K562 (cell line): ENCODE measurements around the gene TLE6. TPM values are rescaled to one million over a fixed set of nuclear protein-coding genes. Genes with fewer than 3 reads are reported as not detected.

Experiments used
- BRD9 ChIP-seq: fragments of 450-650 bp; IDR thresholded peaks from 2 replicates; pipeline ENCODE4 v1.6.1; 2018; ENCODE audit warnings: low read depth; ENCODE audit not compliant: partially characterized antibody
- CAMTA2 ChIP-seq: fragments of 250-450 bp; sonication (Bioruptor Pico); conservative IDR thresholded peaks from 2 replicates; pipeline ENCODE4 v1.5.1; 2022
- GTF2E2 ChIP-seq: fragments of 200-800 bp; sonication (Bioruptor generic); IDR thresholded peaks from 2 replicates; pipeline ENCODE4 v1.6.1; 2016; ENCODE audit warnings: missing genetic modification characterization, missing compliant biosample characterization
- HNRNPLL ChIP-seq: fragments of 200-400 bp; formaldehyde crosslinking; IDR thresholded peaks from 2 replicates; pipeline ENCODE4 v1.6.1; 2017; ENCODE audit warnings: low read length, low read depth, mild to moderate bottlenecking; ENCODE audit not compliant: poor library complexity, severe bottlenecking
- MTA3 ChIP-seq: fragments of 450-650 bp; formaldehyde crosslinking; IDR thresholded peaks from 2 replicates; pipeline ENCODE4 v1.6.1; 2017; ENCODE audit warnings: mild to moderate bottlenecking, borderline replicate concordance
- NFIC ChIP-seq: fragments of 450-650 bp; IDR thresholded peaks from 2 replicates; pipeline ENCODE4 v1.6.1; 2017; ENCODE audit warnings: mild to moderate bottlenecking, inconsistent platforms
- PHF8 ChIP-seq: fragments of 200-600 bp; sonication (generic); IDR thresholded peaks from 2 replicates; pipeline ENCODE4 v1.6.1; 2012; ENCODE audit warnings: mixed run types, mild to moderate bottlenecking, inconsistent platforms, low read length, moderate library complexity, borderline replicate concordance
- TEAD2 ChIP-seq: fragments of 450-650 bp; IDR thresholded peaks from 2 replicates; pipeline ENCODE4 v1.6.1; 2016; ENCODE audit warnings: missing genetic modification characterization, control low read depth, missing compliant biosample characterization
- ZKSCAN3 ChIP-seq: fragments of 250-450 bp; sonication (Bioruptor Pico); IDR thresholded peaks from 2 replicates; pipeline ENCODE4 v1.4.0; 2020
- ZNF311 ChIP-seq: fragments of 250-450 bp; sonication (Bioruptor Pico); IDR thresholded peaks from 2 replicates; pipeline ENCODE4 v1.4.0; 2020; ENCODE audit warnings: mild to moderate bottlenecking, moderate library complexity
- polyA plus RNA-seq, 8 experiments: library from polyadenylated mRNA; depleted of rRNA in 4 of 8; stranded (reverse) in 5 of 8; unstranded in 3 of 8; fragments of >200 nt; fragmentation: Nextera tagmentation in 2 of 8; fragmentation: Illumina TruSeq in 1 of 8; extraction: Ambion mirVana in 2 of 8; extraction: Trizol in 1 of 8; gene quantifications; 2 replicates each; pipeline versions ENCODE4 v1.2.1 to v1.2.3, GENCODE V29; 2011 to 2014; ENCODE audit warnings: inconsistent platforms in 1 of 8, missing spikeins in 1 of 8
- total RNA-seq, 7 experiments: library from RNA; depleted of rRNA in 6 of 7; stranded (reverse); fragments of >200 nt in 6 of 7; fragmentation: Illumina TruSeq in 2 of 7; extraction: Trizol in 2 of 7; gene quantifications; 2 replicates each; pipeline versions ENCODE4 v1.2.1 to v1.2.3, GENCODE V29; 2011 to 2021; ENCODE audit warnings: low replicate concordance in 1 of 7
- TF ChIP-seq, protein P1 (sequence below), 2 experiments: fragments of 450-650 bp in 1 of 2; sonication (generic) in 1 of 2; formaldehyde crosslinking; conservative IDR thresholded peaks; 2 replicates each; pipeline versions ENCODE4 v1.4.0 to v1.8.1; 2020 to 2022; ENCODE audit warnings: mild to moderate bottlenecking in 1 of 2, missing genetic modification reagents in 1 of 2
- TF ChIP-seq, protein P2 (sequence below): fragments of 450-650 bp; IDR thresholded peaks from 2 replicates; pipeline ENCODE4 v1.6.1; 2016; ENCODE audit warnings: borderline replicate concordance
- TF ChIP-seq, protein P3 (sequence below): conservative IDR thresholded peaks from 2 replicates; pipeline ENCODE4 v1.6.1; 2011; ENCODE audit warnings: low read depth, mild to moderate bottlenecking, low read length; ENCODE audit not compliant: control insufficient read depth
- TF ChIP-seq, protein P4 (sequence below), 2 experiments: IDR thresholded peaks; 2 replicates each; pipeline ENCODE4 v1.6.1; 2011; ENCODE audit warnings: borderline replicate concordance in 1 of 2, control low read depth in 1 of 2, low read depth in 1 of 2, low read length in 1 of 2, mild to moderate bottlenecking in 1 of 2, mixed read lengths in 1 of 2, moderate library complexity in 1 of 2; ENCODE audit not compliant: insufficient read depth in 1 of 2, insufficient read length in 1 of 2, poor library complexity in 1 of 2, severe bottlenecking in 1 of 2; ENCODE audit errors: extremely low read depth in 1 of 2
- TF ChIP-seq, protein P5 (sequence below): sonication (generic); formaldehyde crosslinking; IDR thresholded peaks from 2 replicates; pipeline ENCODE4 v1.8.0; 2023; ENCODE audit warnings: mild to moderate bottlenecking, missing genetic modification reagents

TLE6 gene
- total and polyA plus RNA-seq, 9 of the 15 experiments (the other 6 are each of a cell fraction or from before 2014, with no cell fraction given): 1.1 to 6.1 (median 2.5) TPM

DNA sequence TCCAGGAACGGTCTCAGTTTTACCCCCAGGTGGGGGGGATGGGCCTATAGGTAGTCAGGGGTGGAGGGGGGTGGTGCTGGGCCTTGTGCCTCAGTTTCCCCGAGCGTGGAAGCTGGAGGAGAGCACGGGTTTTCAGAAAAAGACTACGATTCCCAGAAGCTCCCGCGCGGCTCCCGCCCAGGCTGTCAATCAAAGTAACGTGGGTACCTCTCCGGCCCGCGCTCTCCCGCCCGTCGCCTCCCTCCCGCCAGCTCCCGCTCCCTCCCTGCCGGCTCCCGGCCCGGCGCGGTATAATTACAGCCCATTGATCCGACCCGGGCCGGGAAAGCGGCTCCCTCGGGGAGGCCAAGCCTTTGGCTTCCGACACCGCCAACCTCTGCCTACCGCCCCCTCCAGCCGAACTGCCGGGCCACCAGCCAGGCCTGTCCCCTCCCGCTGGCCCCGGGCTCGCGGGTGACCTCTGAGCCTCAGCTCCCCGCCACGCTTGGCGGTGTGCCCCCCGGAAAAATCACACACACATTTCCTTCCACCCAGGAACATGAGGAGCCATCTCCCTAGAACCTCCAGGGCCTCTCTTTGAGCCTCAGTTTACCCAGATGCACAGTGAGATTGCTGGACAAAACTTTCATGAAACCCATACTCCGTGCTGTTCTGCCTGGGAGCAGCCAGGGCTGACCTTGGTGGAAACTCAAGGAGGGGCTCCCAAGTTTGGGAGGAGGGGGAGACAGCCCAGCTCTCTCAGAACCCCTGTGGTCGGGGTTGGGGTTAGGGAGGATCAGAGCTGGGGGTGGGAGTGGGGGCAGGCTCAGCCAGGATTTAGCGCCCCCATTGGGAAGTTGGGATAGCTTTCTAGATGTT is 59.0 kb downstream of the TLE6 start (continued):
- TF ChIP-seq MTA3: peak; percentile 45
- no peak for TF ChIP-seq CAMTA2
- TF ChIP-seq, protein P1, sequence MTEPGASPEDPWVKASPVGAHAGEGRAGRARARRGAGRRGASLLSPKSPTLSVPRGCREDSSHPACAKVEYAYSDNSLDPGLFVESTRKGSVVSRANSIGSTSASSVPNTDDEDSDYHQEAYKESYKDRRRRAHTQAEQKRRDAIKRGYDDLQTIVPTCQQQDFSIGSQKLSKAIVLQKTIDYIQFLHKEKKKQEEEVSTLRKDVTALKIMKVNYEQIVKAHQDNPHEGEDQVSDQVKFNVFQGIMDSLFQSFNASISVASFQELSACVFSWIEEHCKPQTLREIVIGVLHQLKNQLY (CRISPR knock-in tag; conservative IDR thresholded peaks at IDR 0.05): no peak
- no peak for TF ChIP-seq TEAD2 (tag)
- TF ChIP-seq, protein P2, sequence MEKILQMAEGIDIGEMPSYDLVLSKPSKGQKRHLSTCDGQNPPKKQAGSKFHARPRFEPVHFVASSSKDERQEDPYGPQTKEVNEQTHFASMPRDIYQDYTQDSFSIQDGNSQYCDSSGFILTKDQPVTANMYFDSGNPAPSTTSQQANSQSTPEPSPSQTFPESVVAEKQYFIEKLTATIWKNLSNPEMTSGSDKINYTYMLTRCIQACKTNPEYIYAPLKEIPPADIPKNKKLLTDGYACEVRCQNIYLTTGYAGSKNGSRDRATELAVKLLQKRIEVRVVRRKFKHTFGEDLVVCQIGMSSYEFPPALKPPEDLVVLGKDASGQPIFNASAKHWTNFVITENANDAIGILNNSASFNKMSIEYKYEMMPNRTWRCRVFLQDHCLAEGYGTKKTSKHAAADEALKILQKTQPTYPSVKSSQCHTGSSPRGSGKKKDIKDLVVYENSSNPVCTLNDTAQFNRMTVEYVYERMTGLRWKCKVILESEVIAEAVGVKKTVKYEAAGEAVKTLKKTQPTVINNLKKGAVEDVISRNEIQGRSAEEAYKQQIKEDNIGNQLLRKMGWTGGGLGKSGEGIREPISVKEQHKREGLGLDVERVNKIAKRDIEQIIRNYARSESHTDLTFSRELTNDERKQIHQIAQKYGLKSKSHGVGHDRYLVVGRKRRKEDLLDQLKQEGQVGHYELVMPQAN: 0 out of 2 replicates have a peak, but pooled peaks have one; percentile 79
- TF ChIP-seq, protein P3, sequence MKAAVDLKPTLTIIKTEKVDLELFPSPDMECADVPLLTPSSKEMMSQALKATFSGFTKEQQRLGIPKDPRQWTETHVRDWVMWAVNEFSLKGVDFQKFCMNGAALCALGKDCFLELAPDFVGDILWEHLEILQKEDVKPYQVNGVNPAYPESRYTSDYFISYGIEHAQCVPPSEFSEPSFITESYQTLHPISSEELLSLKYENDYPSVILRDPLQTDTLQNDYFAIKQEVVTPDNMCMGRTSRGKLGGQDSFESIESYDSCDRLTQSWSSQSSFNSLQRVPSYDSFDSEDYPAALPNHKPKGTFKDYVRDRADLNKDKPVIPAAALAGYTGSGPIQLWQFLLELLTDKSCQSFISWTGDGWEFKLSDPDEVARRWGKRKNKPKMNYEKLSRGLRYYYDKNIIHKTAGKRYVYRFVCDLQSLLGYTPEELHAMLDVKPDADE: peak; percentile 85; the same call in 1 of the 2 replicates
- TF ChIP-seq, protein P4, sequence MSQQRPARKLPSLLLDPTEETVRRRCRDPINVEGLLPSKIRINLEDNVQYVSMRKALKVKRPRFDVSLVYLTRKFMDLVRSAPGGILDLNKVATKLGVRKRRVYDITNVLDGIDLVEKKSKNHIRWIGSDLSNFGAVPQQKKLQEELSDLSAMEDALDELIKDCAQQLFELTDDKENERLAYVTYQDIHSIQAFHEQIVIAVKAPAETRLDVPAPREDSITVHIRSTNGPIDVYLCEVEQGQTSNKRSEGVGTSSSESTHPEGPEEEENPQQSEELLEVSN (IDR thresholded peaks at IDR 0.05; ENCODE audit: borderline replicate concordance in 1 of 2, extremely low read depth in 1 of 2, insufficient read depth in 1 of 2, insufficient read length in 1 of 2, low read depth in 1 of 2, low read length in 1 of 2, poor library complexity in 1 of 2, severe bottlenecking in 1 of 2): peak; percentile 53 to 85
- peak; percentile 73 for TF ChIP-seq BRD9
- TF ChIP-seq HNRNPLL: peak; percentile 14
- no peak for TF ChIP-seq GTF2E2 (tag)
- TF ChIP-seq ZNF311 (CRISPR knock-in tag): no peak
- TF ChIP-seq PHF8: peak; percentile 64; the same call in 1 of the 2 replicates
- TF ChIP-seq ZKSCAN3 (CRISPR knock-in tag): no peak
- TF ChIP-seq, protein P5, sequence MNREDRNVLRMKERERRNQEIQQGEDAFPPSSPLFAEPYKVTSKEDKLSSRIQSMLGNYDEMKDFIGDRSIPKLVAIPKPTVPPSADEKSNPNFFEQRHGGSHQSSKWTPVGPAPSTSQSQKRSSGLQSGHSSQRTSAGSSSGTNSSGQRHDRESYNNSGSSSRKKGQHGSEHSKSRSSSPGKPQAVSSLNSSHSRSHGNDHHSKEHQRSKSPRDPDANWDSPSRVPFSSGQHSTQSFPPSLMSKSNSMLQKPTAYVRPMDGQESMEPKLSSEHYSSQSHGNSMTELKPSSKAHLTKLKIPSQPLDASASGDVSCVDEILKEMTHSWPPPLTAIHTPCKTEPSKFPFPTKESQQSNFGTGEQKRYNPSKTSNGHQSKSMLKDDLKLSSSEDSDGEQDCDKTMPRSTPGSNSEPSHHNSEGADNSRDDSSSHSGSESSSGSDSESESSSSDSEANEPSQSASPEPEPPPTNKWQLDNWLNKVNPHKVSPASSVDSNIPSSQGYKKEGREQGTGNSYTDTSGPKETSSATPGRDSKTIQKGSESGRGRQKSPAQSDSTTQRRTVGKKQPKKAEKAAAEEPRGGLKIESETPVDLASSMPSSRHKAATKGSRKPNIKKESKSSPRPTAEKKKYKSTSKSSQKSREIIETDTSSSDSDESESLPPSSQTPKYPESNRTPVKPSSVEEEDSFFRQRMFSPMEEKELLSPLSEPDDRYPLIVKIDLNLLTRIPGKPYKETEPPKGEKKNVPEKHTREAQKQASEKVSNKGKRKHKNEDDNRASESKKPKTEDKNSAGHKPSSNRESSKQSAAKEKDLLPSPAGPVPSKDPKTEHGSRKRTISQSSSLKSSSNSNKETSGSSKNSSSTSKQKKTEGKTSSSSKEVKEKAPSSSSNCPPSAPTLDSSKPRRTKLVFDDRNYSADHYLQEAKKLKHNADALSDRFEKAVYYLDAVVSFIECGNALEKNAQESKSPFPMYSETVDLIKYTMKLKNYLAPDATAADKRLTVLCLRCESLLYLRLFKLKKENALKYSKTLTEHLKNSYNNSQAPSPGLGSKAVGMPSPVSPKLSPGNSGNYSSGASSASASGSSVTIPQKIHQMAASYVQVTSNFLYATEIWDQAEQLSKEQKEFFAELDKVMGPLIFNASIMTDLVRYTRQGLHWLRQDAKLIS (CRISPR knock-in tag): 0 out of 2 replicates have a peak, but pooled peaks have one; percentile 14
- TF ChIP-seq NFIC: peak; percentile 73
